Fibroblast of lung (primary cell): ENCODE results near the gene ZSWIM4. TPM values are rescaled to one million over a fixed set of nuclear protein-coding genes. Genes with fewer than 3 reads are reported as not detected.

Source experiments
- DNase-seq, 2 donors: peaks; one replicate each; pipeline versions ENCODE4 v3.0.0 to v3.0.0-alpha.2; 2010; ENCODE audit warnings: low read depth in 2 of 2
- H2AFZ ChIP-seq: 2 replicates; pipeline ENCODE4 v1.5.1; 2012; ENCODE audit warnings: low read length, control low read depth, inconsistent platforms
- H3K27ac ChIP-seq: 2 replicates; pipeline ENCODE4 v1.5.1; 2011; ENCODE audit warnings: low read length, control low read depth; ENCODE audit not compliant: insufficient read depth
- H3K27me3 ChIP-seq: 2 replicates; pipeline ENCODE4 v1.5.1; 2011; ENCODE audit warnings: mild to moderate bottlenecking, low read length; ENCODE audit not compliant: control insufficient read depth, insufficient read depth
- H3K36me3 ChIP-seq: 2 replicates; pipeline ENCODE4 v1.5.1; 2011; ENCODE audit warnings: low read length; ENCODE audit not compliant: control insufficient read depth, insufficient read depth
- H3K4me1 ChIP-seq: 2 replicates; pipeline ENCODE4 v1.5.1; 2011; ENCODE audit warnings: low read length; ENCODE audit not compliant: control insufficient read depth, insufficient read depth; ENCODE audit errors: extremely low read depth
- H3K4me2 ChIP-seq: 2 replicates; pipeline ENCODE4 v1.5.1; 2011; ENCODE audit warnings: low read length, control low read depth; ENCODE audit not compliant: insufficient read depth; ENCODE audit errors: extremely low read depth
- H3K4me3 ChIP-seq, 4 experiments: fragments of 200-600 bp in 1 of 4; sonication (generic) in 1 of 4; replicated peaks in 1 of 4; 2 replicates each; pipeline ENCODE4 v1.5.1; 2011 to 2016; ENCODE audit warnings: low read length in 4 of 4, low read depth in 3 of 4, mild to moderate bottlenecking in 3 of 4, control low read depth in 2 of 4, inconsistent platforms in 1 of 4, mixed read lengths in 1 of 4; ENCODE audit not compliant: insufficient read depth in 1 of 4; ENCODE audit errors: control extremely low read depth in 1 of 4
- H3K79me2 ChIP-seq: 2 replicates; pipeline ENCODE4 v1.5.1; 2012; ENCODE audit warnings: mild to moderate bottlenecking, low read length, inconsistent platforms; ENCODE audit not compliant: control insufficient read depth, insufficient read depth
- H3K9ac ChIP-seq: 2 replicates; pipeline ENCODE4 v1.5.1; 2011; ENCODE audit warnings: mild to moderate bottlenecking, low read length, control low read depth; ENCODE audit not compliant: insufficient read depth
- H3K9me3 ChIP-seq: 2 replicates; pipeline ENCODE4 v1.5.1; 2012; ENCODE audit warnings: low read depth, low read length; ENCODE audit not compliant: control insufficient read depth, insufficient read depth
- H4K20me1 ChIP-seq: 2 replicates; pipeline ENCODE4 v1.5.1; 2011; ENCODE audit warnings: low read length; ENCODE audit not compliant: control insufficient read depth, insufficient read depth; ENCODE audit errors: extremely low read depth
- EZH2 ChIP-seq: IDR thresholded peaks from 2 replicates; pipeline ENCODE4 v1.5.1; 2012; ENCODE audit warnings: low read length, control low read depth, mild to moderate bottlenecking; ENCODE audit errors: missing control alignments
- polyA plus RNA-seq, 2 donors: library from polyadenylated mRNA; depleted of rRNA in 1 of 2; stranded (reverse) in 1 of 2; unstranded in 1 of 2; fragments of >200 nt; gene quantifications; 2 replicates each; pipeline ENCODE4 v1.2.1, GENCODE V29; 2011 to 2012; ENCODE audit warnings: missing spikeins in 1 of 2
- total RNA-seq: library from RNA; depleted of rRNA; stranded (reverse); fragments of >200 nt; gene quantifications from 2 replicates; pipeline ENCODE4 v1.2.1, GENCODE V29; 2014
- TF ChIP-seq, protein P1 (sequence below), 2 donors: IDR thresholded peaks in 1 of 2; conservative IDR thresholded peaks in 1 of 2; 1 replicate in 1 of 2; 2 replicates in 1 of 2; pipeline ENCODE4 v1.5.1; 2011 to 2012; ENCODE audit warnings: low read length in 2 of 2, control low read depth in 1 of 2, inconsistent platforms in 1 of 2, low read depth in 1 of 2, mild to moderate bottlenecking in 1 of 2

The ZSWIM4 gene
- total and polyA plus RNA-seq, 2 donors (not counting 1 experiment from before 2014, with no cell fraction given) = 1.6 to 5.6 TPM

DNA sequence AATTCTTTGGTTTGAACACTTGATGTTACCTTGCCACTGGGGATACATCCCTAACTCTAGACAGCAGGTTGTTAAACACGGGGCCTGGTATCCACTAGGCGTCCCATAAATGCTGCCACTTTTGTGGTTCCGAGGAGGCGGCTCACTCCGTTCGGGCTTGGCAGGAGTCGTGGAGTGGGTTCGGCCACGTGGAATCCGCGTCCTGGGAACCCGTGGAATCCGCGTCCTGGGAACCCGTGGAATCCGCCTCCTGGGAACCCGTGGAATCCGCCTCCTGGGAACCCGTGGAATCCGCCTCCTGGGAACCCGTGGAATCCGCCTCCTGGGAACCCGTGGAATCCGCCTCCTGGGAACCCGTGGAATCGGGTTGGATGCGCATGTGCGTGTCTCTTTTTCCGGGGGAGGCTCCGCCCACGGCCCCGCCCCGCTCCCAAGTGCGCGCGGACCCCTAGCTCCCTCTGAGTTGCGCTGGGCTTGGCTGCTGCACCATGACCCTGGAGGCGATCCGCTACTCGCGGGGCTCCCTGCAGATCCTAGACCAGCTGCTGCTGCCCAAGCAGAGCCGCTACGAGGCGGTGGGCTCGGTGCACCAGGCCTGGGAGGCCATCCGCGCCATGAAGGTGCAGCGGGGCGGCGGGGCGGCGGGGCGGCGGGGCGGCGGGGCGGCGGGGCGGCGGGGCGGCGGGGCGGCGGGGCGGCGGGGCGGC lies 31.0 kb upstream of the ZSWIM4 start, which contains the start of gene MRI1:
MRI1 (plus strand) TSS at position 422 of the 707 bp plus-strand sequence; CDS start at position 489, 67 bp downstream.
- Histone ChIP-seq H3K4me1 (peaks cover 4% of the 10 kb centered on the region), H3K4me3 (peak within 1 kb of the TSS; percentile 49 to 78 (median 64)), H3K4me2 (peak within 1 kb of the TSS; percentile 73), H4K20me1 (no peaks in the 10 kb centered on the region), H3K27me3 (no peaks in the 10 kb centered on the region), H3K9ac (peak within 1 kb of the TSS; percentile 75), H3K36me3 (peaks cover 10% of the 10 kb centered on the region), H2AFZ (peak within 1 kb of the TSS; percentile 69), H3K9me3 (no peaks in the 10 kb centered on the region), H3K79me2 (peaks cover 7% of the 10 kb centered on the region), H3K27ac (peak within 1 kb of the TSS; percentile 50)
- TF ChIP-seq, protein P1, sequence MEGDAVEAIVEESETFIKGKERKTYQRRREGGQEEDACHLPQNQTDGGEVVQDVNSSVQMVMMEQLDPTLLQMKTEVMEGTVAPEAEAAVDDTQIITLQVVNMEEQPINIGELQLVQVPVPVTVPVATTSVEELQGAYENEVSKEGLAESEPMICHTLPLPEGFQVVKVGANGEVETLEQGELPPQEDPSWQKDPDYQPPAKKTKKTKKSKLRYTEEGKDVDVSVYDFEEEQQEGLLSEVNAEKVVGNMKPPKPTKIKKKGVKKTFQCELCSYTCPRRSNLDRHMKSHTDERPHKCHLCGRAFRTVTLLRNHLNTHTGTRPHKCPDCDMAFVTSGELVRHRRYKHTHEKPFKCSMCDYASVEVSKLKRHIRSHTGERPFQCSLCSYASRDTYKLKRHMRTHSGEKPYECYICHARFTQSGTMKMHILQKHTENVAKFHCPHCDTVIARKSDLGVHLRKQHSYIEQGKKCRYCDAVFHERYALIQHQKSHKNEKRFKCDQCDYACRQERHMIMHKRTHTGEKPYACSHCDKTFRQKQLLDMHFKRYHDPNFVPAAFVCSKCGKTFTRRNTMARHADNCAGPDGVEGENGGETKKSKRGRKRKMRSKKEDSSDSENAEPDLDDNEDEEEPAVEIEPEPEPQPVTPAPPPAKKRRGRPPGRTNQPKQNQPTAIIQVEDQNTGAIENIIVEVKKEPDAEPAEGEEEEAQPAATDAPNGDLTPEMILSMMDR (conservative IDR thresholded peaks at IDR 0.05 in 1 of 2, IDR thresholded peaks at IDR 0.05 in 1 of 2; ENCODE audit: low read depth in 1 of 2, low read length in 2 of 2) = no peak
- TF ChIP-seq EZH2 = no peak
- DNase-seq = peak; percentile 66 to 72

GRCh38 chr19:13764821-13765394 lies 30.3 kb upstream of the ZSWIM4 start:
- peaks cover 4% of the 10 kb centered on the region for H3K4me1 ChIP-seq
- TF ChIP-seq, protein P1 (conservative IDR thresholded peaks at IDR 0.05 in 1 of 2, IDR thresholded peaks at IDR 0.05 in 1 of 2; ENCODE audit: low read depth in 1 of 2, low read length in 2 of 2) = no peak
- no peak for TF ChIP-seq EZH2
- H3K9me3 ChIP-seq = no peaks in the 10 kb centered on the region
- no peak overlapping the region for H2AFZ ChIP-seq
- no peak overlapping the region for H3K27ac ChIP-seq
- H3K9ac ChIP-seq = peak overlapping the region; percentile 52
- peak overlapping the region; percentile 73 for H3K4me2 ChIP-seq
- H3K27me3 ChIP-seq = no peaks in the 10 kb centered on the region
- DNase-seq = no peak
- H3K4me3 ChIP-seq = peak overlapping the region; percentile 49 to 78 (median 64)
- peaks cover 7% of the 10 kb centered on the region for H3K79me2 ChIP-seq
- H3K36me3 ChIP-seq = peaks cover 10% of the 10 kb centered on the region
- no peaks in the 10 kb centered on the region for H4K20me1 ChIP-seq

DNA sequence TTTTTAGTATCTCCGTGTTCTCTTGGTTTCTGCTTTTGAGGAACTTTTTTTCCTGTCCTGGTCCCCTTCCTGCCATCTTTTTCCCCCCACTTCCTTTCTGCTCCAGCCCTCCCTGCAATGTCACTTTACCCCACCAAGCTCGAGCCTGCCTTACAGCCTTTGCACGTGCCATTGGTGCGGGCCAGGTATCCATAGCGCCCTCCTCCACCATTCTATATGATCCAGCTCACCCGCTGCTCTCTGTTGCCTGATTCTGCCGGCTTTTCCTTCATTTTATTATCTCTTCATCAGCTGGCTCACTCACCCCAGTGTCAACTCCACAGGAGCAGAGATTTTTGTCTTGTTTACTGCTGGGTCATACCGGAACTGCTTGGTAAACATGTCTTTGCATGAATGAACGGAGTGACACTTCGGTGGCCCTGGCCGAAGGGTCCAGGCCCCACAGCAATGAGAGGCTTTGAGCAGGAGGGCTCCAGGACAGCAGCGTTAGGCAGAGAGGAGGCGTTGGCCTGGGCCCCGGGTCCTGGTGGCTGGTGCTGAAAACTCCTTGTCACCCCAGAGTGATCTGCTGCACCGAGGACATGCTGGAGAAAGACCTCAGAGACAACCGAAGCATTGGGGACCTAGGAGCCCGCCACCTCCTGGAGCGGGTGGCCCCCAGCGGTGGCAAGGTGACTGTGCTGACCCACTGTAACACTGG lies 29.7 kb upstream of the ZSWIM4 start:
- no peak for DNase-seq
- H3K4me2 ChIP-seq = peak overlapping the region; percentile 73
- H3K27me3 ChIP-seq = no peaks in the 10 kb centered on the region
- H4K20me1 ChIP-seq = no peaks in the 10 kb centered on the region
- TF ChIP-seq EZH2 = no peak
- TF ChIP-seq, protein P1 (conservative IDR thresholded peaks at IDR 0.05 in 1 of 2, IDR thresholded peaks at IDR 0.05 in 1 of 2; ENCODE audit: low read depth in 1 of 2, low read length in 2 of 2) = no peak
- no peak overlapping the region for H3K9ac ChIP-seq
- peak overlapping the region; percentile 49 to 78 (median 64) for H3K4me3 ChIP-seq
- no peaks in the 10 kb centered on the region for H3K9me3 ChIP-seq
- no peak overlapping the region for H3K27ac ChIP-seq
- H3K36me3 ChIP-seq = peaks cover 10% of the 10 kb centered on the region
- H3K79me2 ChIP-seq = peaks cover 7% of the 10 kb centered on the region
- no peak overlapping the region for H2AFZ ChIP-seq
- peaks cover 4% of the 10 kb centered on the region for H3K4me1 ChIP-seq
